ENCODE measurements around the gene HORMAD2.

GRCh38 chr22:30140414-30140813, 60.1 kb downstream of the HORMAD2 start:
- TF ChIP-seq CTCF (IDR thresholded peaks at IDR 0.05) (no peak), POLR2A (IDR thresholded peaks at IDR 0.05) (no peak)
